ENCODE data around the gene GALNT2.

The GALNT2 gene

DNA sequence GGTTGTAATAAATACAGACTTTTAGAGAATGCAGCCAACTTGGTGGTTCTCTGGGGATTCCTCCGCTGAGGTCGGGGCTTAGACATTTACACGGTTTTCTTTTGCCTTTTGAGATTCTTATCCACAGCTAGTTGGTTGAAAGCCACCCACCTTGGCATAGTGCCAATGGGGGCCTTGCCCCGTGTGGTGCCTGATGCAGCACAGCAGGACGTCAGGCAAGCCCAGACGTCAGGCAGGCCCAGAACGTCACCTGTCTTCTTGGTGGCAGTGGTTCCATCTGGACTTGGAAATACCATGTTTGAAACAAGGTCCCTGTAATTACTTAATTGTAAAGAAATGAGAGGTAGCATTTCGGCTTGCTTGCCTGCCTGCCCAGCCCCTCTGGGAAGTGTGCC lies 78.5 kb downstream of the GALNT2 start:
- no peaks in the 10 kb centered on the region for H3K9me3 ChIP-seq
- no peaks in the 10 kb centered on the region for H3K36me3 ChIP-seq
- H3K27me3 ChIP-seq: no peaks in the 10 kb centered on the region
- peaks cover 49 to 50% of the 10 kb centered on the region in 2 experiments for H3K4me1 ChIP-seq (ENCODE audit: control insufficient read depth in 1 of 2, insufficient read depth in 1 of 2, low read depth in 1 of 2, low read length in 1 of 2)
- peak overlapping the region in 1 of 2 experiments; percentile 29 for H3K4me3 ChIP-seq (ENCODE audit: low read depth in 1 of 2, low read length in 1 of 2)
- TF ChIP-seq CTCF (IDR thresholded peaks at IDR 0.05): no peak
- H3K27ac ChIP-seq: peak overlapping the region; percentile 73

GRCh38 chr1:230145953-230146476 lies 79.0 kb downstream of the GALNT2 start:
- Histone ChIP-seq H3K4me1 (ENCODE audit: control insufficient read depth in 1 of 2, insufficient read depth in 1 of 2, low read depth in 1 of 2, low read length in 1 of 2) (peaks cover 53 to 54% of the 10 kb centered on the region in 2 experiments), H3K27ac (peak overlapping the region; percentile 73), H3K9me3 (no peaks in the 10 kb centered on the region), H3K27me3 (no peaks in the 10 kb centered on the region), H3K36me3 (no peaks in the 10 kb centered on the region), H3K4me3 (ENCODE audit: low read depth in 1 of 2, low read length in 1 of 2) (peak overlapping the region; percentile 0 to 29)
- no peak for TF ChIP-seq CTCF (IDR thresholded peaks at IDR 0.05)

GRCh38 chr1:230146709-230147108 lies 79.7 kb downstream of the GALNT2 start:
- no peaks in the 10 kb centered on the region for H3K36me3 ChIP-seq
- peak overlapping the region; percentile 73 for H3K27ac ChIP-seq
- peaks cover 55 to 56% of the 10 kb centered on the region in 2 experiments for H3K4me1 ChIP-seq (ENCODE audit: control insufficient read depth in 1 of 2, insufficient read depth in 1 of 2, low read depth in 1 of 2, low read length in 1 of 2)
- H3K4me3 ChIP-seq (ENCODE audit: low read depth in 1 of 2, low read length in 1 of 2): no peak overlapping the region
- H3K9me3 ChIP-seq: no peaks in the 10 kb centered on the region
- TF ChIP-seq CTCF (IDR thresholded peaks at IDR 0.05): no peak
- H3K27me3 ChIP-seq: no peaks in the 10 kb centered on the region

GRCh38 chr1:230147253-230148125 lies 80.5 kb downstream of the GALNT2 start:
- Histone ChIP-seq H3K4me1 (ENCODE audit: control insufficient read depth in 1 of 2, insufficient read depth in 1 of 2, low read depth in 1 of 2, low read length in 1 of 2) (peaks cover 60 to 62% of the 10 kb centered on the region in 2 experiments), H3K27ac (no peak overlapping the region), H3K4me3 (ENCODE audit: low read depth in 1 of 2, low read length in 1 of 2) (no peak overlapping the region), H3K27me3 (no peaks in the 10 kb centered on the region), H3K36me3 (no peaks in the 10 kb centered on the region), H3K9me3 (no peaks in the 10 kb centered on the region)
- no peak for TF ChIP-seq CTCF (IDR thresholded peaks at IDR 0.05)

GRCh38 chr1:230148126-230148652 lies 81.2 kb downstream of the GALNT2 start:
- TF ChIP-seq CTCF (IDR thresholded peaks at IDR 0.05): no peak
- Histone ChIP-seq H3K4me1 (ENCODE audit: control insufficient read depth in 1 of 2, insufficient read depth in 1 of 2, low read depth in 1 of 2, low read length in 1 of 2) (peaks cover 67 to 69% of the 10 kb centered on the region in 2 experiments), H3K27me3 (no peaks in the 10 kb centered on the region), H3K27ac (no peak overlapping the region), H3K36me3 (no peaks in the 10 kb centered on the region), H3K9me3 (no peaks in the 10 kb centered on the region), H3K4me3 (ENCODE audit: low read depth in 1 of 2, low read length in 1 of 2) (no peak overlapping the region)
